Body of pancreas (tissue), 4 donors: ENCODE measurements around the gene EVL. TPM values are rescaled to one million over a fixed set of nuclear protein-coding genes. Genes with fewer than 3 reads are reported as not detected.

ENCODE experiments used
- ATAC-seq: fragments of 150-250 bp; one replicate; pipeline ENCODE4 v1.9.1; 2016
- DNase-seq, 4 donors: peaks; one replicate each; pipeline ENCODE4 v3.0.0-alpha.2; 2019
- H3K27ac ChIP-seq, 4 donors: fragments of 200-600 bp; sonication (generic); 1 replicate in 3 of 4; 2 replicates in 1 of 4; pipeline versions ENCODE4 v1.5.1 to v1.6.1; 2016 to 2019; ENCODE audit warnings: mild to moderate bottlenecking in 1 of 4, mixed read lengths in 1 of 4, moderate library complexity in 1 of 4
- H3K27me3 ChIP-seq, 2 donors: fragments of 200-600 bp; sonication (generic); one replicate each; pipeline ENCODE4 v1.6.0; 2016; ENCODE audit warnings: mild to moderate bottlenecking in 1 of 2
- H3K36me3 ChIP-seq, 2 donors: fragments of 200-600 bp; sonication (generic); replicated peaks in 1 of 2; 2 replicates each; pipeline ENCODE4 v1.5.1; 2016; ENCODE audit warnings: low read depth in 2 of 2; ENCODE audit not compliant: insufficient read depth in 1 of 2
- H3K4me1 ChIP-seq: fragments of 200-600 bp; sonication (generic); one replicate; pipeline ENCODE4 v1.6.0; 2016
- H3K4me3 ChIP-seq, 2 donors: fragments of 200-600 bp; sonication (generic); 1 replicate in 1 of 2; 2 replicates in 1 of 2; pipeline ENCODE4 v1.5.1; 2016 to 2019
- H3K9me3 ChIP-seq, 3 donors: fragments of 200-600 bp; sonication (generic); 1 replicate in 2 of 3; 2 replicates in 1 of 3; pipeline ENCODE4 v1.5.1; 2016
- POLR2A ChIP-seq, 3 donors: fragments of 450-650 bp; IDR thresholded peaks; one replicate each; pipeline ENCODE4 v1.6.1; 2016; ENCODE audit warnings: antibody characterized with exemption in 3 of 3, mild to moderate bottlenecking in 2 of 3
- WGBS, 2 donors: methylation state at CpG; one replicate each; pipeline ENCODE4 v1.1.5; 2017; 5-methylcytosine and 5-hydroxymethylcytosine counted together
- intact Hi-C: fragments of 100-400 bp; cut with DNase I; formaldehyde crosslinking; loops from one replicate; pipeline ENCODE4 v1.15.1; 2023
- total RNA-seq, 2 donors: library from RNA; depleted of rRNA; stranded (reverse); fragments of >200 nt; gene quantifications; one replicate each; pipeline ENCODE4 v1.1.0, GENCODE V29; 2016
- TF ChIP-seq, protein P1 (sequence below), 7 experiments: fragments of 450-650 bp in 4 of 7; fragments of 200-600 bp in 3 of 7; sonication (generic) in 3 of 7; IDR thresholded peaks; one replicate each; pipeline ENCODE4 v1.5.1; 2016 to 2019; ENCODE audit warnings: antibody characterized with exemption in 7 of 7

Gene EVL
- total RNA-seq, 2 donors from 2014 or later, result 22.3 to 57.7 TPM

DNA sequence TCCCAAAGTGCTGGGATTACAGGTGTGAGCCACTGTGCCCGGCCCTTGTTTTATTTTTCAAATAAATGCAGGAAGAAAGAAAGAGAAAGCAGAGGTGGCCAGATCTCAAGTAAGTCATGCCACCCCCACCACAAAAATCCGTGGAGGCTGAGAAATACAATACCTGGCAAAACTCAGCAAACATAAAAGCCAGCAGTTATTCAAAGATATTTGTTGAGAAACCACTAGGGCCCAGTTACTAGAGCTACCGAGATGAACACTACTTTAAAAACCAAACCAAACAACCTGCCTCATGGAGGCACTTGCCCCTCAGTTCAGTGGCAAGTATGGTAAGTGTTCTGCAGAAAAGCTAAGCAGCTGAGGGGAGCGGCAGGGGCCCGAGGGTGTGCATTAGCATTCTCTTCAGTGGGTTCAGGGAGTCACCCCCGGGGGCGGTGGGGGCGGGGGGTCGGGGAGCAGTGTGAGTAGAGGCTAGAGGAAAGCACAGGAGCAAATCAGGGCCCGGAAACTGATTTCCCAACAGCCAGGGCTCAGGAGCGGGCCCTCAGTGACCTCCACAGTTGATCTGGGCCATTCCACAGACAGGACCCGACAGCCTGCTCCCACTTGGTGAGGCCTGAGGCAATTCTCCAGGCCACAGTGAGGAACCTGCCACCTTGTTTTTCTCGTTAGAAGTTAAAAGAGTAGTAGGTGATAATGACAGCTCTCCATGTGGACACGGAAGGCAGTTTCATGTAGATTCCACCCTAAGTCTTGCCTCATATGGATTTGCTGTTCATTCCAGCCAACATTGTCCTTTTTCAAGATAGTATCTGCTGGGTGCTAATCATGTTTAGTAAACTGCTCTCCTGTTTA, 8.6 kb downstream of the EVL start:
- Histone ChIP-seq H3K27ac (peak overlapping the region in 1 of 4 donors; percentile 40), H3K36me3 (no peaks in the 10 kb centered on the region), H3K4me1 (peaks cover under 1% of the 10 kb centered on the region), H3K27me3 (no peaks in the 10 kb centered on the region), H3K9me3 (no peaks in the 10 kb centered on the region), H3K4me3 (no peak overlapping the region)
- no peak for ATAC-seq
- 82 to 86% methylated on average over 10 to 14 of the region's 14 CpGs for WGBS, 2 donors
- no peak for DNase-seq
- intact Hi-C loops, result no loop called here
- TF ChIP-seq POLR2A (IDR thresholded peaks at IDR 0.05), result no peak
- TF ChIP-seq, protein P1, sequence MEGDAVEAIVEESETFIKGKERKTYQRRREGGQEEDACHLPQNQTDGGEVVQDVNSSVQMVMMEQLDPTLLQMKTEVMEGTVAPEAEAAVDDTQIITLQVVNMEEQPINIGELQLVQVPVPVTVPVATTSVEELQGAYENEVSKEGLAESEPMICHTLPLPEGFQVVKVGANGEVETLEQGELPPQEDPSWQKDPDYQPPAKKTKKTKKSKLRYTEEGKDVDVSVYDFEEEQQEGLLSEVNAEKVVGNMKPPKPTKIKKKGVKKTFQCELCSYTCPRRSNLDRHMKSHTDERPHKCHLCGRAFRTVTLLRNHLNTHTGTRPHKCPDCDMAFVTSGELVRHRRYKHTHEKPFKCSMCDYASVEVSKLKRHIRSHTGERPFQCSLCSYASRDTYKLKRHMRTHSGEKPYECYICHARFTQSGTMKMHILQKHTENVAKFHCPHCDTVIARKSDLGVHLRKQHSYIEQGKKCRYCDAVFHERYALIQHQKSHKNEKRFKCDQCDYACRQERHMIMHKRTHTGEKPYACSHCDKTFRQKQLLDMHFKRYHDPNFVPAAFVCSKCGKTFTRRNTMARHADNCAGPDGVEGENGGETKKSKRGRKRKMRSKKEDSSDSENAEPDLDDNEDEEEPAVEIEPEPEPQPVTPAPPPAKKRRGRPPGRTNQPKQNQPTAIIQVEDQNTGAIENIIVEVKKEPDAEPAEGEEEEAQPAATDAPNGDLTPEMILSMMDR (IDR thresholded peaks at IDR 0.05), result no peak

DNA sequence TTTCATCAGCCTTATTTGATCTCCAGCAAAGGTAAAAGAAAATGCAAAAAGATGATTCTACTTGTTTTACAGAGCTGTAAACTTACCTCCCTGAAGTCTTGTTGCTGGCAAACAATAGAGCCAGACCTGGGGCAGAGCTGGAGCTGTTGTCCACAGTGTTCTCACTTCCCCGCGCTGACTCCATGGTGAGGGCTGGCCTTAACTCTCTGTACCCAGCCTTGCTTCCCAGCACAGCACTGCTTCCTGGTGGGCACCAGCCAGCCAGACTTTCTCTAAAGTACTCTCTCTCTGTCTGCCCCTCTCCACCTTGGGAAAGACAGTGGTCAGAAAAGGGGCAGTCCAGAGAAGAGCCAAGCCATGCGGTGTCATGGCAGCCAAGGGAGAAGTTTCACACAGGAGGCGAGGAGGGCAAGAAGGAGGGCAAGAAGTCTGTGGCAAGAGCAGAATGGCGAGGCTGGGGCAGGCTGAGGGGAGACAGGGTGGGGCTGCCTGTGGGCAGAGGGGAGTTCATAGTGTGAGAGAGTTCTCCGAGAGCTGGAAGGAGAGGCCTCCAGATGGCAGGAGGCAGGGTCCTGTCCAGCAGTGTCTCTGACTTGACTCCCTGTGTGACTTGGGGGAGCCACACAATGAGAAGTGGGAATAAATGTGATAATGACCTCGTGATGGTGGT, 9.3 kb downstream of the EVL start:
- Histone ChIP-seq H3K27me3 (no peaks in the 10 kb centered on the region), H3K9me3 (no peaks in the 10 kb centered on the region), H3K4me1 (peaks cover 6% of the 10 kb centered on the region), H3K4me3 (no peak overlapping the region), H3K36me3 (no peaks in the 10 kb centered on the region), H3K27ac (no peak overlapping the region)
- ATAC-seq (no peak), DNase-seq (no peak)
- intact Hi-C loops, result no loop called here
- WGBS, 2 donors, result 87 to 95% methylated on average over 7 of the region's 7 CpGs
- TF ChIP-seq, protein P1 (IDR thresholded peaks at IDR 0.05), result no peak
- TF ChIP-seq POLR2A (IDR thresholded peaks at IDR 0.05), result no peak

GRCh38 chr14:100075681-100076080, 10.5 kb downstream of the EVL start:
- no peak for ATAC-seq
- intact Hi-C loops, result no loop called here
- Histone ChIP-seq H3K36me3 (no peaks in the 10 kb centered on the region), H3K4me1 (peaks cover 6% of the 10 kb centered on the region), H3K4me3 (no peak overlapping the region), H3K27ac (no peak overlapping the region), H3K9me3 (no peaks in the 10 kb centered on the region), H3K27me3 (no peaks in the 10 kb centered on the region)
- TF ChIP-seq POLR2A (IDR thresholded peaks at IDR 0.05), result no peak
- TF ChIP-seq, protein P1 (IDR thresholded peaks at IDR 0.05), result no peak
- no peak for DNase-seq
- 54 to 71% methylated on average over 4 of the region's 4 CpGs for WGBS, 2 donors

GRCh38 chr14:100076133-100076532, 10.9 kb downstream of the EVL start:
- Histone ChIP-seq H3K4me3 (no peak overlapping the region), H3K27me3 (no peaks in the 10 kb centered on the region), H3K36me3 (no peaks in the 10 kb centered on the region), H3K27ac (no peak overlapping the region), H3K9me3 (no peaks in the 10 kb centered on the region), H3K4me1 (peaks cover 6% of the 10 kb centered on the region)
- DNase-seq (peak in 1 of 4 donors; percentile 60), ATAC-seq (no peak)
- 75 to 88% methylated on average over 5 of the region's 5 CpGs for WGBS, 2 donors
- TF ChIP-seq, protein P1 (IDR thresholded peaks at IDR 0.05), result peak in 1 of 7 experiments; percentile 29
- TF ChIP-seq POLR2A (IDR thresholded peaks at IDR 0.05), result no peak
- intact Hi-C loops, result no loop called here
